ENCODE measurements around the gene DOK6. TPM values are rescaled to one million over a fixed set of nuclear protein-coding genes. Genes with fewer than 3 reads are reported as not detected.

DOK6 gene
- total and polyA plus RNA-seq, 10 donors: 0.09 to 2.0 (median 0.40) TPM

- Histone ChIP-seq H3K27me3 (replicated peaks in 1 of 7) (peaks cover 0 to 4% (median 0%) of the 10 kb centered on the region in 7 donors), H3K4me3 (no peak overlapping the region), H3K36me3 (no peaks in the 10 kb centered on the region), H3K27ac (no peak overlapping the region), H3K4me1 (no peaks in the 10 kb centered on the region), H3K9me3 (no peaks in the 10 kb centered on the region)
- intact Hi-C loops (cut with DNase I; ENCODE audit: low total_unique reads): no loop called here
- DNase-seq: no peak
- WGBS, 5 donors: 75 to 86% (median 77%) methylated on average over 2 of the region's 2 CpGs
- TF ChIP-seq POLR2AphosphoS5 (IDR thresholded peaks at IDR 0.05): no peak
- no peak for TF ChIP-seq POLR2A (IDR thresholded peaks at IDR 0.05)
- TF ChIP-seq CTCF (IDR thresholded peaks at IDR 0.05 in 8 of 11, conservative IDR thresholded peaks at IDR 0.05 in 3 of 11): no peak
These were observed 273.7 kb downstream of the DOK6 start for GRCh38 chr18:69674292-69674877.

GRCh38 chr18:69674966-69675365 is 274.3 kb downstream of the DOK6 start:
- H3K4me1 ChIP-seq: no peaks in the 10 kb centered on the region
- H3K9me3 ChIP-seq: no peaks in the 10 kb centered on the region
- no peak for TF ChIP-seq POLR2AphosphoS5 (IDR thresholded peaks at IDR 0.05)
- TF ChIP-seq POLR2A (IDR thresholded peaks at IDR 0.05): no peak
- TF ChIP-seq CTCF (IDR thresholded peaks at IDR 0.05 in 8 of 11, conservative IDR thresholded peaks at IDR 0.05 in 3 of 11): no peak
- no peak for DNase-seq
- no peak overlapping the region for H3K27ac ChIP-seq
- H3K4me3 ChIP-seq: no peak overlapping the region
- peaks cover 0 to 4% (median 0%) of the 10 kb centered on the region in 7 donors for H3K27me3 ChIP-seq (replicated peaks in 1 of 7)
- 73 to 92% (median 88%) methylated on average over 2 of the region's 2 CpGs for WGBS, 5 donors
- intact Hi-C loops (cut with DNase I; ENCODE audit: low total_unique reads): no loop called here
- no peaks in the 10 kb centered on the region for H3K36me3 ChIP-seq

- WGBS, 5 donors: 87 to 92% (median 88%) methylated on average over 6 of the region's 6 CpGs
- TF ChIP-seq POLR2AphosphoS5 (IDR thresholded peaks at IDR 0.05) (no peak), POLR2A (IDR thresholded peaks at IDR 0.05) (no peak), CTCF (IDR thresholded peaks at IDR 0.05 in 8 of 11, conservative IDR thresholded peaks at IDR 0.05 in 3 of 11) (no peak)
- Histone ChIP-seq H3K9me3 (no peaks in the 10 kb centered on the region), H3K27me3 (replicated peaks in 1 of 7) (peaks cover 0 to 4% (median 0%) of the 10 kb centered on the region in 7 donors), H3K4me3 (no peak overlapping the region), H3K36me3 (no peaks in the 10 kb centered on the region), H3K27ac (no peak overlapping the region), H3K4me1 (no peaks in the 10 kb centered on the region)
- no peak for DNase-seq
- intact Hi-C loops (cut with DNase I; ENCODE audit: low total_unique reads): no loop called here
These were observed 276.9 kb downstream of the DOK6 start for GRCh38 chr18:69677595-69677994.

GRCh38 chr18:69680123-69680522 is 279.4 kb downstream of the DOK6 start:
- no peak for DNase-seq
- WGBS, 5 donors: 46 to 61% (median 54%) methylated on average over 4 of the region's 4 CpGs
- intact Hi-C loops (cut with DNase I; ENCODE audit: low total_unique reads): no loop called here

More at GRCh38 chr18:69680123-69680522, 279.4 kb downstream of the DOK6 start:
- TF ChIP-seq POLR2AphosphoS5 (IDR thresholded peaks at IDR 0.05): no peak
- TF ChIP-seq CTCF (IDR thresholded peaks at IDR 0.05 in 8 of 11, conservative IDR thresholded peaks at IDR 0.05 in 3 of 11): no peak
- TF ChIP-seq POLR2A (IDR thresholded peaks at IDR 0.05): no peak
- Histone ChIP-seq H3K9me3 (no peaks in the 10 kb centered on the region), H3K4me1 (no peaks in the 10 kb centered on the region), H3K27me3 (replicated peaks in 1 of 7) (no peaks in the 10 kb centered on the region), H3K4me3 (no peak overlapping the region), H3K36me3 (no peaks in the 10 kb centered on the region), H3K27ac (no peak overlapping the region)

All from spleen (tissue), 11 donors.